GM23248 (cell line): Measurements from ENCODE around the gene COL6A5. TPM values are rescaled to one million over a fixed set of nuclear protein-coding genes. Genes with fewer than 3 reads are reported as not detected.

Experiments used
- DNase-seq: peaks from one replicate; pipeline ENCODE4 v3.0.0-alpha.2; 2015
- H2AFZ ChIP-seq: fragments of 200-600 bp; sonication (generic); 2 replicates; pipeline ENCODE4 v1.6.1; 2016; ENCODE audit warnings: antibody characterized with exemption
- H3F3A ChIP-seq: fragments of 200-600 bp; sonication (generic); 2 replicates; pipeline ENCODE4 v1.6.1; 2016; ENCODE audit warnings: mild to moderate bottlenecking, antibody characterized with exemption, mixed run types; ENCODE audit not compliant: insufficient read depth
- H3K27ac ChIP-seq: fragments of 200-600 bp; sonication (generic); 2 replicates; pipeline ENCODE4 v1.5.1; 2016; ENCODE audit warnings: mild to moderate bottlenecking
- H3K27me3 ChIP-seq: fragments of 200-600 bp; sonication (generic); replicated peaks from 2 replicates; pipeline ENCODE4 v1.6.1; 2016; ENCODE audit warnings: mild to moderate bottlenecking; ENCODE audit not compliant: insufficient read depth
- H3K36me3 ChIP-seq: fragments of 200-600 bp; sonication (generic); 2 replicates; pipeline ENCODE4 v1.6.1; 2016; ENCODE audit warnings: low read depth, mild to moderate bottlenecking
- H3K4me1 ChIP-seq: fragments of 200-600 bp; sonication (generic); 2 replicates; pipeline ENCODE4 v1.6.1; 2016; ENCODE audit warnings: mild to moderate bottlenecking; ENCODE audit not compliant: insufficient read depth
- H3K4me2 ChIP-seq: fragments of 200-600 bp; sonication (generic); one replicate; pipeline ENCODE4 v1.6.1; 2016; ENCODE audit warnings: mild to moderate bottlenecking; ENCODE audit not compliant: unreplicated experiment
- H3K4me3 ChIP-seq: fragments of 200-600 bp; sonication (generic); 2 replicates; pipeline ENCODE4 v1.5.1; 2016; ENCODE audit warnings: mild to moderate bottlenecking
- H3K79me2 ChIP-seq: fragments of 200-600 bp; sonication (generic); 2 replicates; pipeline ENCODE4 v1.6.1; 2016; ENCODE audit warnings: mild to moderate bottlenecking; ENCODE audit not compliant: insufficient read depth
- H3K9ac ChIP-seq: fragments of 200-600 bp; sonication (generic); 2 replicates; pipeline ENCODE4 v1.6.1; 2016; ENCODE audit warnings: mild to moderate bottlenecking
- H3K9me2 ChIP-seq: fragments of 200-600 bp; sonication (generic); 2 replicates; pipeline ENCODE4 v1.6.1; 2016; ENCODE audit warnings: mixed run types, mild to moderate bottlenecking, moderate library complexity; ENCODE audit not compliant: insufficient read depth
- H3K9me3 ChIP-seq: fragments of 200-600 bp; sonication (generic); one replicate; pipeline ENCODE4 v1.6.1; 2017; ENCODE audit warnings: low read depth
- H4K20me1 ChIP-seq: fragments of 200-600 bp; sonication (generic); 2 replicates; pipeline ENCODE4 v1.6.0; 2016; ENCODE audit not compliant: insufficient read depth
- EZH2 ChIP-seq: fragments of 200-600 bp; sonication (generic); IDR thresholded peaks from 2 replicates; pipeline ENCODE4 v1.6.1; 2018; ENCODE audit warnings: antibody characterized with exemption, mild to moderate bottlenecking; ENCODE audit not compliant: insufficient read depth, poor library complexity, severe bottlenecking
- EZH2phosphoT487 ChIP-seq: fragments of 200-600 bp; sonication (generic); IDR thresholded peaks from 2 replicates; pipeline ENCODE4 v1.6.1; 2018; ENCODE audit warnings: antibody characterized with exemption, moderate library complexity, mild to moderate bottlenecking, low read depth; ENCODE audit not compliant: insufficient read depth
- WGBS, 2 experiments: methylation state at CpG; one replicate each; pipeline ENCODE4 v1.1.6; 2015 to 2017; ENCODE audit warnings: low lambda C conversion rate in 2 of 2, low coverage in 1 of 2; ENCODE audit errors: missing lambda C conversion rate in 2 of 2; 5-methylcytosine and 5-hydroxymethylcytosine counted together
- in situ Hi-C: fragments of 300-500 bp; cut with MboI; formaldehyde crosslinking; loops from 2 replicates; pipeline ENCODE4 v1.15.0; 2020
- polyA plus RNA-seq: library from polyadenylated mRNA; unstranded; fragments of >200 nt; fragmentation: Nextera tagmentation; extraction: Ambion mirVana; gene quantifications from 2 replicates; pipeline ENCODE4 v1.2.1, GENCODE V29; 2016
- total RNA-seq: library from RNA; depleted of rRNA; stranded (reverse); fragments of >200 nt; shearing (Covaris generic); gene quantifications from 2 replicates; pipeline ENCODE4 v1.2.3, GENCODE V29; 2014

COL6A5 gene
- total and polyA plus RNA-seq, 2 experiments from 2014 or later: not detected

DNA sequence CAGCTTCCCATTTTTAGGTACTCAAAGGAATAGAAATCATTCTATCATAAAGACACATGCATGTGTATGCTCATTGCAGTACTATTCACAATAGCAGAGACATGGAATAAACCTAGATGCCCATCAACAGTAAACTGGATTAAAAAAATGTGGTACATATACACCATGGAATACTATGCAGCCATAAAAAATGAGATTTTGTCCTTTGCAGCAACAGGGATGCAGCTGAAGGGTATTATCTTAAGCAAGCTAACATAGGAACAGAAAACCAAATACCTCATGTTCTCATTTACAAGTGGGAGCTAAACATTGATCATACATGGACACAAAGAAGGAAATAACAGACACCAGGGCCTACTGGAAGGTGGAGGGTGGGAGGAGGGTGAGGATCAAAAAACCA lies 33.1 kb upstream of the COL6A5 start:
- no peak overlapping the region for H3K4me2 ChIP-seq
- H3K27ac ChIP-seq: no peak overlapping the region
- no peaks in the 10 kb centered on the region for H4K20me1 ChIP-seq
- H3K27me3 ChIP-seq: no peaks in the 10 kb centered on the region
- no peaks in the 10 kb centered on the region for H3K9me2 ChIP-seq
- no peaks in the 10 kb centered on the region for H3K4me1 ChIP-seq
- H3K36me3 ChIP-seq: no peaks in the 10 kb centered on the region
- no peak overlapping the region for H3K4me3 ChIP-seq
- no peak overlapping the region for H2AFZ ChIP-seq
- H3F3A ChIP-seq: no peaks in the 10 kb centered on the region
- H3K9ac ChIP-seq: no peak overlapping the region
- no peak for DNase-seq
- in situ Hi-C loops: no loop called here
- H3K9me3 ChIP-seq: no peaks in the 10 kb centered on the region
- no peak for TF ChIP-seq EZH2phosphoT487
- TF ChIP-seq EZH2: no peak
- no peaks in the 10 kb centered on the region for H3K79me2 ChIP-seq

DNA sequence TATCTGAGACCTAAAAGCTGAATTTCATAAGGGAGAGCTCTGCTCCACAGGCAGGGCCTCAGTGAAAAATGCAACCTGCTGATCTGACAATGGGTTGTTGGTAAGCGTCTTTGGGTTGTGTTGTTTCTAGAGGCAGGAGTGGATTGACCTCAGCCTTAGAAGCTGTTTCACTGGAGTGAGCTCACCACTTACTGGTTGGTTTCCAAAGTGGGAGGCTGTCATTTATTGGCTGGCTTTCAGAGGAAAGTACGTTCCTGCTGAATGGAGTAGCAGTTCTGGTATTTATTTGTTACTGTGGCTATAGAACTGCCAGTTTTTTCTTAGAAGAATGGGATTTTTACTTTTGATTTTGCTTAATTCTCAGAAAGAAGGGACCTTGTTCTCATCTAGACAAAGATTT lies 29.3 kb upstream of the COL6A5 start:
- in situ Hi-C loops: no loop called here
- no peaks in the 10 kb centered on the region for H3K79me2 ChIP-seq
- H3K4me2 ChIP-seq: no peak overlapping the region
- H3K27ac ChIP-seq: no peak overlapping the region
- no peaks in the 10 kb centered on the region for H3K9me3 ChIP-seq
- no peaks in the 10 kb centered on the region for H4K20me1 ChIP-seq
- 21 to 28% methylated on average over 2 of the region's 2 CpGs for WGBS, 2 experiments
- no peak overlapping the region for H2AFZ ChIP-seq
- no peaks in the 10 kb centered on the region for H3K4me1 ChIP-seq
- H3F3A ChIP-seq: no peaks in the 10 kb centered on the region
- H3K4me3 ChIP-seq: no peak overlapping the region
- H3K9me2 ChIP-seq: no peaks in the 10 kb centered on the region
- DNase-seq: peak; percentile 61
- no peak for TF ChIP-seq EZH2
- no peak for TF ChIP-seq EZH2phosphoT487
- no peak overlapping the region for H3K9ac ChIP-seq
- H3K36me3 ChIP-seq: no peaks in the 10 kb centered on the region
- H3K27me3 ChIP-seq: no peaks in the 10 kb centered on the region

DNA sequence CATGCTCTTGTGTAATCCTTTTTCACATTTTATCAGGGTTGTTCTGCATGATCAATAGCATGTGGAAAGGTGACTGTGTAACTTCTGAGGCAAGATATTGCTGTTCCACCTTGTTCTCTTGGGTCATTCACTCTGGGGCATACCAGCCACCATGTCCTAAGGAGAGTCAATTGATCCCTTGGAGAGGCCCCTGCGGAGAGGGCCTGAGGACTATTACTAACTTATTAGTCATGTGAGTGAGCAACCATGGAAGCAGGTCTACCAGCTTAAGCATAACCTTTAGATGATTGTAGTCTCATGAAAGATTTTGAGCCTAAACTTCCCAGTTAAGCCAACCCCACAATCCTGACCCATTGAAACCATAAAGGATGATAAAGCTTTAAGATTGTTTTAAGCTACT lies 22.0 kb upstream of the COL6A5 start:
- Histone ChIP-seq H3K9ac (no peak overlapping the region), H3K36me3 (no peaks in the 10 kb centered on the region), H2AFZ (no peak overlapping the region), H3F3A (no peaks in the 10 kb centered on the region), H4K20me1 (no peaks in the 10 kb centered on the region), H3K9me3 (no peaks in the 10 kb centered on the region), H3K4me3 (no peak overlapping the region), H3K79me2 (no peaks in the 10 kb centered on the region), H3K27me3 (no peaks in the 10 kb centered on the region), H3K27ac (no peak overlapping the region), H3K4me2 (no peak overlapping the region), H3K4me1 (no peaks in the 10 kb centered on the region), H3K9me2 (no peaks in the 10 kb centered on the region)
- in situ Hi-C loops: no loop called here
- 21 to 36% methylated on average over 1 of the region's 1 CpG for WGBS, 2 experiments
- DNase-seq: no peak
- TF ChIP-seq EZH2phosphoT487: no peak
- no peak for TF ChIP-seq EZH2

DNA sequence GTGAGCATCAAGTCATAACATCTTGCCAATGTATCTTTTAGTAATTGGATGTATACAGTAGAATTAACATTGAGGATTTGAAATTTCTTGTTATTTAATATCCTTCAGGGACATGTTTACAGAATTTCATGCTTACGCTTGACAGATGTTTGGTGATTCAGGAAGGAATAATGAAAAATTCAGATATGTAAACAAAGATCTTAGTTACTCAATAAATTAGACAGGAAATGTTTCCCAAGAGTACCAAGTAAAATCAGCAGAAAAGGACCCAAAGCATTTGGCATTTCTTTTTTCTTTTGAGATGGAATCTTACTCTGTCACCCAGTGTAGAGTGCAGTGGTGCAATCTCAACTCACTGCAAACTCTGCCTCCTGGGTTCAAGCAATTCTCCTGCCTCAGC lies 4.7 kb upstream of the COL6A5 start:
- DNase-seq: no peak
- Histone ChIP-seq H3K9ac (no peak overlapping the region), H2AFZ (no peak overlapping the region), H3K27ac (no peak overlapping the region), H3K9me3 (no peaks in the 10 kb centered on the region), H3K4me1 (no peaks in the 10 kb centered on the region), H3K79me2 (no peaks in the 10 kb centered on the region), H3F3A (no peaks in the 10 kb centered on the region), H3K9me2 (no peaks in the 10 kb centered on the region), H4K20me1 (no peaks in the 10 kb centered on the region), H3K36me3 (no peaks in the 10 kb centered on the region), H3K4me3 (no peak overlapping the region), H3K4me2 (no peak overlapping the region), H3K27me3 (peaks cover 15% of the 10 kb centered on the region; the same call in 1 of the 2 replicates)
- TF ChIP-seq EZH2 (no peak), EZH2phosphoT487 (no peak)
- WGBS, 2 experiments: 33 to 38% methylated on average over 1 of the region's 1 CpG
- in situ Hi-C loops: no loop called here

DNA sequence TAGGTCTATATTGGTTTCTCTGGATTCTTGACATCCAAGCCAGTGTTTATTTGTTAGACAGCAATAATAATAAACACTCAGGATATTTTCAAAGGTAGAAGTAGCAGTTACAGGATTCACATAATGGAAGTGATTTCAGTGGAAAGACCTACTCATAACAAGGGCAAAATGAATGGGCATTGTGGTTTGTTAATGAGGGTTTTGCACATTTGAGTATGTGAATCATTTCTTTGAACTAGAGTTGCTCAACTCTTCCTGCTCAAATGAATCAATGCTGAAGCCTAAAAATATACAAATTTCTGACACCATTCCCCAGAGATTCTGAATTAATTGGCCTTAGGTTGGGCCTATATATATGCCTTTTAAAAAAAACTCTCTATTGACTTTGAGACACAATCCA lies 4.1 kb upstream of the COL6A5 start:
- Histone ChIP-seq H3K36me3 (no peaks in the 10 kb centered on the region), H3K9me2 (no peaks in the 10 kb centered on the region), H4K20me1 (no peaks in the 10 kb centered on the region), H3K27me3 (peaks cover 21% of the 10 kb centered on the region; the same call in 1 of the 2 replicates), H3K4me2 (no peak overlapping the region), H3F3A (no peaks in the 10 kb centered on the region), H3K27ac (no peak overlapping the region), H3K4me3 (no peak overlapping the region), H3K9ac (no peak overlapping the region), H3K4me1 (no peaks in the 10 kb centered on the region), H3K79me2 (no peaks in the 10 kb centered on the region), H3K9me3 (no peaks in the 10 kb centered on the region), H2AFZ (no peak overlapping the region)
- DNase-seq: peak; percentile 1
- TF ChIP-seq EZH2phosphoT487: no peak
- TF ChIP-seq EZH2: no peak
- in situ Hi-C loops: no loop called here
